ENCODE measurements around the gene ANTXR1.

DNA sequence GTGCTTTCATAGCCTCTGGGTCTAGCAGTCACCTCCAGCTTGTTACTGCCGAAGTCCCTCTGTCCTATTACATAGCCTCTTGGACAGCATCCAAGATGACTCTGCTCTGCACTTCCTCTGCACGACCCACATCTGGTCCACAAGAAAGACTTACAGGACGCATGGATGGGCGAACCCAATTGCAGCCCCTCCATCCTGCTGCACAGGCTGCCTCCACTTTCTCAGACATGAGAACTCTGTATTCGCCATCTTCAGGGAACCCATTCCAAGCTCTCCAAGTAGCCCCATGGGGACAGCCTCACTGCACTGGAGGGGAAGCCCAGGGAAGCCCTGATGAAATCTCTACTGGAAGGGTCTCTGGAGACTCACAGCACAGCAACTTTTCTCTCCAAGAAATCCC lies 201.9 kb downstream of the ANTXR1 start:
- TF ChIP-seq POLR2A (IDR thresholded peaks at IDR 0.05) = no peak
- TF ChIP-seq, protein P1, sequence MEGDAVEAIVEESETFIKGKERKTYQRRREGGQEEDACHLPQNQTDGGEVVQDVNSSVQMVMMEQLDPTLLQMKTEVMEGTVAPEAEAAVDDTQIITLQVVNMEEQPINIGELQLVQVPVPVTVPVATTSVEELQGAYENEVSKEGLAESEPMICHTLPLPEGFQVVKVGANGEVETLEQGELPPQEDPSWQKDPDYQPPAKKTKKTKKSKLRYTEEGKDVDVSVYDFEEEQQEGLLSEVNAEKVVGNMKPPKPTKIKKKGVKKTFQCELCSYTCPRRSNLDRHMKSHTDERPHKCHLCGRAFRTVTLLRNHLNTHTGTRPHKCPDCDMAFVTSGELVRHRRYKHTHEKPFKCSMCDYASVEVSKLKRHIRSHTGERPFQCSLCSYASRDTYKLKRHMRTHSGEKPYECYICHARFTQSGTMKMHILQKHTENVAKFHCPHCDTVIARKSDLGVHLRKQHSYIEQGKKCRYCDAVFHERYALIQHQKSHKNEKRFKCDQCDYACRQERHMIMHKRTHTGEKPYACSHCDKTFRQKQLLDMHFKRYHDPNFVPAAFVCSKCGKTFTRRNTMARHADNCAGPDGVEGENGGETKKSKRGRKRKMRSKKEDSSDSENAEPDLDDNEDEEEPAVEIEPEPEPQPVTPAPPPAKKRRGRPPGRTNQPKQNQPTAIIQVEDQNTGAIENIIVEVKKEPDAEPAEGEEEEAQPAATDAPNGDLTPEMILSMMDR (IDR thresholded peaks at IDR 0.05) = no peak

Data from uterus (tissue), 2 donors.